Caco-2 (cell line): ENCODE measurements around the gene CUL1. TPM values are rescaled to one million over a fixed set of nuclear protein-coding genes. Genes with fewer than 3 reads are reported as not detected.
"Not testable (repeated sequence)": the region's sequence is repeated elsewhere in the genome, so short reads cannot be mapped to it uniquely, and the experiment has no call there.

ENCODE experiments used
- BruUV-seq: library from RNA; stranded (reverse); fragments of 400-500 nt; replicated peaks from 2 replicates; lab custom pipeline; 2021; lab: Mats Ljungman, UMichigan
- CTCF ChIA-PET: fragments of 300-600 bp; sonication (Branson Sonifier 250); formaldehyde crosslinking; loops from one replicate; lab custom pipeline; 2022; ENCODE audit warnings: antibody characterized with exemption; lab: Charles Lee
- POLR2A ChIA-PET: fragments of 300-600 bp; sonication (Branson Sonifier 250); formaldehyde crosslinking; loops from one replicate; lab custom pipeline; 2022; ENCODE audit warnings: antibody characterized with exemption; lab: Charles Lee
- DNase-seq, 2 experiments: peaks; one replicate each; pipeline versions ENCODE4 v3.0.0 to v3.0.0-alpha.2; 2020 to 2022
- H3K27me3 ChIP-seq: replicated peaks from 2 replicates; pipeline ENCODE4 v1.6.0; 2011; ENCODE audit warnings: low read length; ENCODE audit not compliant: control insufficient read depth, insufficient read depth
- H3K36me3 ChIP-seq: 2 replicates; pipeline ENCODE4 v1.5.1; 2011; ENCODE audit warnings: low read length; ENCODE audit not compliant: control insufficient read depth, insufficient read depth
- H3K4me1 ChIP-seq: fragments of 250-450 bp; sonication (Bioruptor Pico); 2 replicates; pipeline ENCODE4 v1.5.1; 2020; ENCODE audit warnings: mild to moderate bottlenecking
- H3K4me3 ChIP-seq: 2 replicates; pipeline ENCODE4 v1.5.1; 2011; ENCODE audit warnings: low read depth, mild to moderate bottlenecking, control low read depth, low read length
- H3K9me3 ChIP-seq: fragments of 250-450 bp; sonication (Bioruptor Pico); 2 replicates; pipeline ENCODE4 v1.5.1; 2020; ENCODE audit warnings: mild to moderate bottlenecking, moderate library complexity
- H3K27ac Mint-ChIP-seq: one replicate; pipeline ENCODE4 v1.8.0; 2022; ENCODE audit warnings: mixed read lengths; ENCODE audit not compliant: unreplicated experiment
- H3K27me3 Mint-ChIP-seq: one replicate; pipeline ENCODE4 v1.8.0; 2022; ENCODE audit warnings: mixed read lengths; ENCODE audit not compliant: insufficient read depth, unreplicated experiment
- H3K36me3 Mint-ChIP-seq: one replicate; pipeline ENCODE4 v1.8.0; 2022; ENCODE audit warnings: mild to moderate bottlenecking, mixed read lengths; ENCODE audit not compliant: insufficient read depth, unreplicated experiment
- H3K4me1 Mint-ChIP-seq: one replicate; pipeline ENCODE4 v1.8.0; 2022; ENCODE audit warnings: low read depth, mixed read lengths; ENCODE audit not compliant: unreplicated experiment
- H3K4me3 Mint-ChIP-seq: one replicate; pipeline ENCODE4 v1.8.0; 2022; ENCODE audit warnings: mild to moderate bottlenecking, moderate library complexity, mixed read lengths; ENCODE audit not compliant: unreplicated experiment
- H3K9me3 Mint-ChIP-seq: one replicate; pipeline ENCODE4 v1.8.0; 2022; ENCODE audit warnings: mixed read lengths; ENCODE audit not compliant: unreplicated experiment
- intact Hi-C: fragments of 100-400 bp; cut with micrococcal nuclease; formaldehyde crosslinking; loops from one replicate; pipeline ENCODE4 v1.10.0; 2022; ENCODE audit not compliant: unreplicated experiment
- total RNA-seq: library from RNA; stranded (reverse); gene quantifications from 2 replicates; pipeline ENCODE4 v1.2.3, GENCODE V29; 2022
- TF ChIP-seq, protein P1 (sequence below), 2 experiments: fragments of 200-600 bp in 1 of 2; IDR thresholded peaks; 1 replicate in 1 of 2; 2 replicates in 1 of 2; pipeline versions ENCODE4 v1.5.1 to v1.8.0; 2011 to 2022; ENCODE audit warnings: antibody characterized with exemption in 1 of 2, control low read depth in 1 of 2, inconsistent platforms in 1 of 2, low read depth in 1 of 2, low read length in 1 of 2, mild to moderate bottlenecking in 1 of 2, moderate library complexity in 1 of 2; ENCODE audit not compliant: insufficient read depth in 1 of 2, severe bottlenecking in 1 of 2, unreplicated experiment in 1 of 2

Gene CUL1
- total RNA-seq, 1 experiment from 2014 or later = 71.9 TPM

DNA sequence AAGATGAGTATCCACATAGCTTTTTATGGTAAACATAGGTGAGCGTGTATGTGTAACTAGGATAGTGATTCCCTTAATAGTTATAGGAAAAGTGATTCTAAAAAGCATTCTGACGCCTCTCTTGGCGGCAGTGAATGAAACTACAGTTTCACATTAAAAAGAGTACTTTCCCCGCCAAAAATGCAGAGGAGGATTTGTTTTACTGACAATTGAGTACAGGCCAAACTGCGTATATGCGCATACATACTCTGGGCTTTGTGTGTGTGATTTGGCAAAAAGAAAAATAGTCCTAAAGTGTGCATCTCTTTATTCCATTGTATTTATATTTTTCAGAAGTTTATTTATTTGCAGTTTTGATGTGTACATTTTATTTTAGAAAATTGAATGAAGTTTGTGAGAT lies 10.3 kb downstream of the CUL1 start:
- Mint-ChIP-seq H3K36me3 (peaks cover 7% of the 10 kb centered on the region), H3K27ac (no peak overlapping the region), H3K27me3 (no peaks in the 10 kb centered on the region), H3K9me3 (no peaks in the 10 kb centered on the region), H3K4me3 (no peak overlapping the region), H3K4me1 (peaks cover 44% of the 10 kb centered on the region)
- H3K4me1 ChIP-seq = peaks cover 40% of the 10 kb centered on the region
- TF ChIP-seq, protein P1, sequence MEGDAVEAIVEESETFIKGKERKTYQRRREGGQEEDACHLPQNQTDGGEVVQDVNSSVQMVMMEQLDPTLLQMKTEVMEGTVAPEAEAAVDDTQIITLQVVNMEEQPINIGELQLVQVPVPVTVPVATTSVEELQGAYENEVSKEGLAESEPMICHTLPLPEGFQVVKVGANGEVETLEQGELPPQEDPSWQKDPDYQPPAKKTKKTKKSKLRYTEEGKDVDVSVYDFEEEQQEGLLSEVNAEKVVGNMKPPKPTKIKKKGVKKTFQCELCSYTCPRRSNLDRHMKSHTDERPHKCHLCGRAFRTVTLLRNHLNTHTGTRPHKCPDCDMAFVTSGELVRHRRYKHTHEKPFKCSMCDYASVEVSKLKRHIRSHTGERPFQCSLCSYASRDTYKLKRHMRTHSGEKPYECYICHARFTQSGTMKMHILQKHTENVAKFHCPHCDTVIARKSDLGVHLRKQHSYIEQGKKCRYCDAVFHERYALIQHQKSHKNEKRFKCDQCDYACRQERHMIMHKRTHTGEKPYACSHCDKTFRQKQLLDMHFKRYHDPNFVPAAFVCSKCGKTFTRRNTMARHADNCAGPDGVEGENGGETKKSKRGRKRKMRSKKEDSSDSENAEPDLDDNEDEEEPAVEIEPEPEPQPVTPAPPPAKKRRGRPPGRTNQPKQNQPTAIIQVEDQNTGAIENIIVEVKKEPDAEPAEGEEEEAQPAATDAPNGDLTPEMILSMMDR (IDR thresholded peaks at IDR 0.05; ENCODE audit: insufficient read depth in 1 of 2, low read depth in 1 of 2, low read length in 1 of 2, severe bottlenecking in 1 of 2, unreplicated experiment in 1 of 2) = no peak
- ChIA-PET CTCF (no interaction called here), POLR2A (interaction anchor here (0.9 kb wide), 1 partner anchor 10 kb away, joined by 3 read pairs; the partner anchor contains the start of gene CUL1)
- DNase-seq = no peak
- H3K9me3 ChIP-seq = no peaks in the 10 kb centered on the region
- no peak overlapping the region for H3K4me3 ChIP-seq
- intact Hi-C loops = loop anchor here (5.0 kb wide), 1 partner anchor 253 kb away; no protein-coding TSS in a partner anchor
- H3K27me3 ChIP-seq = no peaks in the 10 kb centered on the region
- H3K36me3 ChIP-seq = no peaks in the 10 kb centered on the region; the same call in none of the 2 replicates
- BruUV-seq = no TSS peak

DNA sequence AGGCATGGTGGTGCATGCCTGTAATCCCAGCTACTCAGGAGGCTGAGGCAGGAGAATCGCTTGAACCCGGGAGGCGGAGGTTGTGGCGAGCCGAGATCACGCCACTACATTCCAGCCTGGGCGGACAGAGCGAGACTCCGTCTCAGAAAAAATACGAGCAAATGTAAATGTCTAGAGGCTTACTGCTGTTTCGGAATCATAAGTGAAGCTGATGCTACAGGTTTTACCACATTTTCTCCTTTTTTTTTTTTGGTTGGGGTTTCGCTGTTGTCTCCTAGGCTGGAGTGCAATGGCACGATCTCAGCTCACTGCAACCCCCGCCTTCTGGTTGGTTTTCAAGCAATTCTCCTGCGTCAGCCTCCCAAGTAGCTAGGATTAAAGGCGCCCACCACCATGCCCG lies 11.7 kb downstream of the CUL1 start:
- CTCF ChIA-PET = interaction anchor here (0.8 kb wide), 1 partner anchor 281 kb away, joined by 3 read pairs; no protein-coding TSS in a partner anchor
- not testable (repeated sequence) for H3K27ac Mint-ChIP-seq, H3K27me3 Mint-ChIP-seq

DNA sequence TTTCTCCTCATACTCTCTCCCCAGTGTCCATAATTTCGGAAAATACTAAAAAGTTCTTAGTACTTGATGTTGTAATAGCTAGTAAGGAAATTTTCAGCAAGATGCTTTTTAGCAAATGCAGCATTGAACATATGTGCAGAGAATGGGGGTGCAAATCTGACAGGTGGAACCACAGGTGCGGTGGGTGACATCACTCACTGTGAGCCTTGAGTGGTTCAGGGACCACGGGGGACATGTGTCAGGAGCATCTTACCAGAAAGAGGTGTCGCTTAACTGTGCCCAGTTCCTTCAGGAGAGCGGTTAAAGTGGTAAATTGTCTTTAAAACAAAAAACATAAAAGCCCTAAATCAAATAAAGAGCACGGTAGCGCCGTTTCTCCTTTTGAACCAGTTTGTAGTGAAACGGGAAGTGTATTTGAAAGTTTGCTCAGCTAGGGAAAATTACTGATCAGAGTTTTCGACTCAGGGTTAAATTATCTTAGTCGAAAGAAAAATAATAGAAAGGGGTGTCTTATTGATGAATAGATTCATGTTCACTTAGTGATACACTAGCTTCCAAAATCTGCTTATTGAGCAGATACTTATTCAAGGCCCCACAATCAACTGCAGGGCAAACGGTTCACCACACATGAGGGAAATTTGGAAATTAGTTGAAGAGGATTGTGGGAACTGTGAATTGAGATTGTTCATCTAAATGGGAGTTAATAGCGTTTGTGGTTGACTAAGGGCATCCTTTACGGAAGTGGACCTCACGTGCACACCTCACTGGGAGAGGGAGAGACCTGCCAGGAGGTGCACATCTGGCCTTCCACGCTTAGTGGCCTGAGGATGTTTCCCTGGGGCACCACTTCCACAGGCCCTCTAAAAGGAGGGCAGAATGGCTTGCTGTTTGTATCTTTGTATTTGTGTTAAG lies 12.7 kb downstream of the CUL1 start:
- CTCF ChIA-PET = no interaction called here
- DNase-seq = no peak
- Mint-ChIP-seq H3K27ac (no peak overlapping the region), H3K4me3 (no peak overlapping the region), H3K36me3 (peaks cover 17% of the 10 kb centered on the region), H3K9me3 (peaks cover 7% of the 10 kb centered on the region), H3K27me3 (no peaks in the 10 kb centered on the region), H3K4me1 (peaks cover 39% of the 10 kb centered on the region)
- intact Hi-C loops = no loop called here
- BruUV-seq = no TSS peak
- TF ChIP-seq, protein P1 (IDR thresholded peaks at IDR 0.05; ENCODE audit: insufficient read depth in 1 of 2, low read depth in 1 of 2, low read length in 1 of 2, severe bottlenecking in 1 of 2, unreplicated experiment in 1 of 2) = no peak
- H3K4me3 ChIP-seq = no peak overlapping the region
- H3K36me3 ChIP-seq = no peaks in the 10 kb centered on the region; the same call in none of the 2 replicates
- POLR2A ChIA-PET = interaction anchor here (0.9 kb wide), 1 partner anchor 13 kb away, joined by 3 read pairs; the partner anchor contains the start of gene CUL1
- H3K9me3 ChIP-seq = no peaks in the 10 kb centered on the region
- H3K27me3 ChIP-seq = no peaks in the 10 kb centered on the region
- peaks cover 26% of the 10 kb centered on the region for H3K4me1 ChIP-seq

More for the DNA sequence above, 11.7 kb downstream of the CUL1 start:
- H3K36me3 ChIP-seq, H3K9me3 ChIP-seq, intact Hi-C loops, H3K27me3 ChIP-seq, BruUV-seq, DNase-seq, H3K9me3 Mint-ChIP-seq, H3K4me3 Mint-ChIP-seq, H3K4me3 ChIP-seq: not testable (repeated sequence)
- H3K36me3 Mint-ChIP-seq = peaks cover 11% of the 10 kb centered on the region
- POLR2A ChIA-PET = interaction anchor here (0.9 kb wide), 1 partner anchor 12 kb away, joined by 3 read pairs; the partner anchor contains the start of gene CUL1
- peaks cover 40% of the 10 kb centered on the region for H3K4me1 Mint-ChIP-seq
- H3K4me1 ChIP-seq = peaks cover 32% of the 10 kb centered on the region
